ENCODE data around the gene BCL2.

The BCL2 gene

DNA sequence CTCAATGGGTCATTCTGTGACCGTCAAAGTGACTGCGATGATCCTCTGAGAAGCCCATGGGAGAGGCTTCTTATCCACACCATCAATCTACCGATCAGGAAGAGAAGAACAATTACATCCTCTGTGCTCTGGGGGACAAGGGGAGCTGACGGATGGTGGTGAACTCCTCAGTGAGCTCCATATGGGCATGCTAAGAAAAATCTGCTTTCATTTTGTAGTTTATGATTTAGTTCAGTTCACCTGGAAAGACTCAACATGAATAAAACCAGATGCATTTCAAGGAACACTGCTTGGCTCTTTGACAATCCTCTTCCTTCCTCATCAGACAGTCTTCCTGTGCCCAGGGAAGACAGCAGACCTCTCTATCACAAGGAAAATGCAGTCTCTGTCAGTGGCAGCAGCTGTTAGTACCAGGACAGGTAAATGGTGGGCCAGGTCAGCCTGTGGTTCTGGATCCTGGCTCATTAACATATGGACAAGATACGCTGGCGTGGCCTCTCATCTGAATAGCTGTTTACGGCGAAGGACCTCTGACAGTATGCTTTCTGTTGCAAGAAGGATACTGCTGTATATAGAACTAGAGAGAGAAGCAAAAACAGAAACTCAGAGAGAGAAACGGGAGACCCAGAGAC lies 176.9 kb downstream of the BCL2 start:
- Mint-ChIP-seq H3K4me1 (peaks cover 80% of the 10 kb centered on the region), H3K36me3 (ENCODE audit: low read depth) (peaks cover 11% of the 10 kb centered on the region), H3K9me3 (no peaks in the 10 kb centered on the region), H3K4me3 (no peak overlapping the region), H3K27me3 (ENCODE audit: low read depth, poor library complexity) (peaks cover 4% of the 10 kb centered on the region), H3K27ac (peak overlapping the region; percentile 55)
- no peak for DNase-seq
- TF ChIP-seq, protein P1, sequence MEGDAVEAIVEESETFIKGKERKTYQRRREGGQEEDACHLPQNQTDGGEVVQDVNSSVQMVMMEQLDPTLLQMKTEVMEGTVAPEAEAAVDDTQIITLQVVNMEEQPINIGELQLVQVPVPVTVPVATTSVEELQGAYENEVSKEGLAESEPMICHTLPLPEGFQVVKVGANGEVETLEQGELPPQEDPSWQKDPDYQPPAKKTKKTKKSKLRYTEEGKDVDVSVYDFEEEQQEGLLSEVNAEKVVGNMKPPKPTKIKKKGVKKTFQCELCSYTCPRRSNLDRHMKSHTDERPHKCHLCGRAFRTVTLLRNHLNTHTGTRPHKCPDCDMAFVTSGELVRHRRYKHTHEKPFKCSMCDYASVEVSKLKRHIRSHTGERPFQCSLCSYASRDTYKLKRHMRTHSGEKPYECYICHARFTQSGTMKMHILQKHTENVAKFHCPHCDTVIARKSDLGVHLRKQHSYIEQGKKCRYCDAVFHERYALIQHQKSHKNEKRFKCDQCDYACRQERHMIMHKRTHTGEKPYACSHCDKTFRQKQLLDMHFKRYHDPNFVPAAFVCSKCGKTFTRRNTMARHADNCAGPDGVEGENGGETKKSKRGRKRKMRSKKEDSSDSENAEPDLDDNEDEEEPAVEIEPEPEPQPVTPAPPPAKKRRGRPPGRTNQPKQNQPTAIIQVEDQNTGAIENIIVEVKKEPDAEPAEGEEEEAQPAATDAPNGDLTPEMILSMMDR (IDR thresholded peaks at IDR 0.05), result no peak

DNA sequence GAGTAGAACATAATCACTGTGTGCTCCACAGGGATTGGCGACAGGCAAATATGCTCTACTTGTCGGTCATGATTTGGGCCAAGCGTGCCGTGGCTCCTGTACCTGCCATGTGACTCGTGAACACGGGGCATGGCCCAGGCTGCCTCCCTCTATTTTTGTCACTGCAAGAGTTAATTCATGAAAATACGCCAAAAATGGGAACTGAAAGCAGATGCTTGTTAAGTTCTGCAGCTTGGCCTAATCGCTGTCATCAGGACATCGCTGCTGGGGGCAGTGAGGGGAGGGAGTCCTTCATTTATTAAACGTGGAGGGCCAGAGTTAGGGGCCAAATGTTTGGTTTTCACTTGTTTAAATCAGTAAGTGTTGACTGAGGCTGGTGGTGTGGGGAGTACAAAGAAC lies 177.8 kb downstream of the BCL2 start:
- H3K9me3 Mint-ChIP-seq, result no peaks in the 10 kb centered on the region
- TF ChIP-seq, protein P1 (IDR thresholded peaks at IDR 0.05), result no peak
- no peak overlapping the region for H3K4me3 Mint-ChIP-seq
- no peak for DNase-seq
- H3K36me3 Mint-ChIP-seq (ENCODE audit: low read depth), result peaks cover 11% of the 10 kb centered on the region
- peaks cover 89% of the 10 kb centered on the region for H3K4me1 Mint-ChIP-seq
- H3K27me3 Mint-ChIP-seq (ENCODE audit: low read depth, poor library complexity), result peaks cover 4% of the 10 kb centered on the region
- H3K27ac Mint-ChIP-seq, result no peak overlapping the region

DNA sequence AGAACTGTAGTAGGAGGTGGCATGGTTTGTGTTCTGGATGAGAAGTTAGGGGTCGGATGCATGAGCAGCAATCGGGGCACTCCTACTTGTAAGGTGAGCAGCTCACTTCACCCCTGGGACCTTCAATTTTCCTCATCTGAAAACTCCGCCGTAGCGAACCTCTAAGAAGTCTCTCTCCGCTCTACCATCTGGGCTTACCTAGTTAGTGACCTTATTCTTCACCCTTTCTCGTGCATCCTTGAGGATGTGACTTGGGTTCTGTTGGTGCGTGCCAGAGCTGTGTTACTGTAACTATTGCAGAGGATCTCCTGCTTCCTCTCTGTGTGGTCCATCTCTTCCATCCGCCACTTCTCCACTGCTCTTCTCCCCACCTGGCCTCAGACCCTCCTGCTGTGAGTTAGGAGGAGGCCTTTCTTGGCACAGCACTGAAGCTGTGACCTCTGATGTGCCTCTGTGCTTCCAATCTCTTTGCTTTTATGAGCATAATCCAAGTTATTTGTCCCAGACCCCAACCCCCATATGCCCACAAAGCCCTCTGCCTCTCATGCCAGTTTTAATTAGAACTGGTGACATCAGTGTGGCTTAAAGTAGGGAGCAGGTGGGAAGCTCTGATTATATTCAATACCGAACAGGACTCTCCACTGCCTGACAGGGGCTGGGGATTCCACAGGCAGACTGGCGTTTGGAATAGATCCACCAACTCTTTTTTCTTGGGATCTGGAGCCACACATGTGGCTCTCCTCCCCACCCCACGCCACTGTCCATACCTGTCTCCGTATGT lies 178.4 kb downstream of the BCL2 start:
- peaks cover 84% of the 10 kb centered on the region for H3K4me1 Mint-ChIP-seq
- H3K27me3 Mint-ChIP-seq (ENCODE audit: low read depth, poor library complexity), result peaks cover 5% of the 10 kb centered on the region
- H3K9me3 Mint-ChIP-seq, result no peaks in the 10 kb centered on the region
- TF ChIP-seq, protein P1 (IDR thresholded peaks at IDR 0.05), result no peak
- DNase-seq, result no peak
- H3K27ac Mint-ChIP-seq, result peak overlapping the region; percentile 95
- H3K4me3 Mint-ChIP-seq, result peak overlapping the region; percentile 28
- peaks cover 11% of the 10 kb centered on the region for H3K36me3 Mint-ChIP-seq (ENCODE audit: low read depth)

DNA sequence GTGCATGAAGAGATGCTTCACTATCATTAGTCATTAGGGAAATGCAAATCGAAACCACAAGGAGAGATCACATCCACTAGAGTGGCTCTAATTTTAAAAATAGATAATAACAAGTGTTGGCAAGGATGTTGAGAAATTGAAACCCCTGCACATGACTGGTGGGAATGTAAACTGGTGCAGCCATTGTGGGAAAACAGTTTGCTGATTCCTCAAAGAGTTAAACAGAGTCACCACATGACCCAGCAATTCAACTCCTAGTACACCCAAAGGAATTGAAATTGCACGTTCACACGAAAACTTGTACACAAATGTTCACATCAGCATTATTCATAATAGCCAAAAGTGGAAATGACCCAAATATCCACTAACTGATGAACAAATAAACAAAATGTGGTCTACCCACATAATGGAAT lies 179.5 kb downstream of the BCL2 start:
- H3K27ac Mint-ChIP-seq, result no peak overlapping the region
- H3K27me3 Mint-ChIP-seq (ENCODE audit: low read depth, poor library complexity), result peaks cover 14% of the 10 kb centered on the region
- peaks cover 75% of the 10 kb centered on the region for H3K4me1 Mint-ChIP-seq
- no peak for DNase-seq
- H3K36me3 Mint-ChIP-seq (ENCODE audit: low read depth), result peaks cover 17% of the 10 kb centered on the region
- TF ChIP-seq, protein P1 (IDR thresholded peaks at IDR 0.05), result no peak
- H3K4me3 Mint-ChIP-seq, result peak overlapping the region; percentile 9
- H3K9me3 Mint-ChIP-seq, result no peaks in the 10 kb centered on the region

DNA sequence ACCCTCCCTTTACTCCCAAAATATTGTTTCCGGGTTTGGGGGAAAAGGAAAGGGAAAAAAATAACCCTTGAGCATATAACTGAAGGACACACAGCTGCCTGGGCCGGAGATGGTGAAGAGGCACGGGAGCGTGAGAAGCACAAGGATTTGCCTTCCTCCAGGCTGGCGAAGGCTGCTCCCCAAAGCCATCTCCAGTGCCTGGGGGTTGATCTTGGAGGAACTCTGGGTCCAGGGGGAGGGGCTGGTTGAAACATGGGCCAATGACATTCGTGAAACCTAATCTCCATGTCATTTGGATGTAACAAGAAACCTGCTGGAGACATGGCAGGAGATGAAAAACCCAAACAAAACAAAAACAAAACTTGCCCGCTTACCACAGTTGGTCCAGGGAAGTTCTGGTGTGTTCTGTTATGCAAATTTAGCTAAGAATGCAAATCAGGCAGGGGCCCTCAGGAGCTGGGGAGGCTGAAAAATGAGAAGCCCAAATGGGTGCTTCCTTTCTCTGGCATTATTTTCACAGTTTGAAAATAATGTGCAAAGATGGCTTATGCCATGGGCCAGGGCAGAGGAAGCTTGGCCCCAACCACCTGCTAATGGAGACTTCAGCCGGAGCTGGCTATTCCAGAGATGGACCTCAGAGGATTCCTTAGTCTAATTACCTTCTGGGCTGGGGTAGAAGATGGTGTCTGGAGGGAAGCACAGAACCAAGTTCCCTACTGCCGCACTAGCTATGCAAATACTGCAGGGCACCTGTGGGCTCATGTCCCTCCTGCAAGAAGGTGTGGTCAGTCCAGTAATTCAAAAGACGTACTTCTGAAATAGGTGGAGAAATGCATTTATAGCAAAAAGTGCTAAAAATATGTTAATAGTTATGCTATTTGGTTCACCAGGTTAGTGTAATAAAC lies 180.9 kb downstream of the BCL2 start:
- TF ChIP-seq, protein P1 (IDR thresholded peaks at IDR 0.05), result no peak
- H3K27me3 Mint-ChIP-seq (ENCODE audit: low read depth, poor library complexity), result peaks cover 15% of the 10 kb centered on the region
- H3K9me3 Mint-ChIP-seq, result no peaks in the 10 kb centered on the region
- peak; percentile 59 for DNase-seq
- peaks cover 65% of the 10 kb centered on the region for H3K4me1 Mint-ChIP-seq
- H3K27ac Mint-ChIP-seq, result no peak overlapping the region
- peak overlapping the region; percentile 74 for H3K4me3 Mint-ChIP-seq
- peaks cover 17% of the 10 kb centered on the region for H3K36me3 Mint-ChIP-seq (ENCODE audit: low read depth)

All from nephron progenitor cell (in vitro differentiated cells).